Measurements from ENCODE around the gene PDE8A. TPM values are rescaled to one million over a fixed set of nuclear protein-coding genes. Genes with fewer than 3 reads are reported as not detected.

PDE8A gene
- total and polyA plus RNA-seq, 2 of the 13 experiments (the other 11 are each of a cell fraction or from before 2014, with no cell fraction given) = 26.3 to 48.5 TPM

GRCh38 chr15:84981054-84981710 is 474 bp upstream of the PDE8A start (continued):
- TF ChIP-seq PHF5A (CRISPR knock-in tag; IDR thresholded peaks at IDR 0.05; ENCODE audit: low read depth, unreplicated experiment) (peak; percentile 48), ZNF619 (CRISPR knock-in tag; IDR thresholded peaks at IDR 0.05) (no peak), SMAD3 (CRISPR knock-in tag; IDR thresholded peaks at IDR 0.05) (peak; percentile 74; the same call in 1 of the 2 replicates), ZBTB39 (CRISPR knock-in tag; IDR thresholded peaks at IDR 0.05) (peak; percentile 54; the same call in 1 of the 2 replicates), ZNF691 (CRISPR knock-in tag; IDR thresholded peaks at IDR 0.05; ENCODE audit: borderline replicate concordance, low read depth) (no peak), ZSCAN29 (CRISPR knock-in tag; conservative IDR thresholded peaks at IDR 0.05) (no peak), ZNF460 (CRISPR knock-in tag; IDR thresholded peaks at IDR 0.05; ENCODE audit: borderline replicate concordance) (0 out of 2 replicates have a peak, but pooled peaks have one; percentile 23), HNRNPLL (IDR thresholded peaks at IDR 0.05; ENCODE audit: low read depth, low read length, poor library complexity, severe bottlenecking) (peak; percentile 79), NFIB (CRISPR knock-in tag; IDR thresholded peaks at IDR 0.05; ENCODE audit: borderline replicate concordance) (no peak), POGZ (CRISPR knock-in tag; IDR thresholded peaks at IDR 0.05) (peak; percentile 90), THAP8 (CRISPR knock-in tag; IDR thresholded peaks at IDR 0.05; ENCODE audit: borderline replicate concordance) (0 out of 2 replicates have a peak, but pooled peaks have one; percentile 63), PHB2 (IDR thresholded peaks at IDR 0.05; ENCODE audit: partially characterized antibody) (no peak), ISX (CRISPR knock-in tag; conservative IDR thresholded peaks at IDR 0.05) (no peak), NRL (CRISPR knock-in tag; IDR thresholded peaks at IDR 0.05; ENCODE audit: borderline replicate concordance) (peak; percentile 48; the same call in 1 of the 2 replicates), HDAC1 (CRISPR knock-in tag; IDR thresholded peaks at IDR 0.05) (peak; percentile 78), THYN1 (CRISPR knock-in tag; IDR thresholded peaks at IDR 0.05; ENCODE audit: borderline replicate concordance, low read depth) (no peak), FOXC1 (CRISPR knock-in tag; IDR thresholded peaks at IDR 0.05; ENCODE audit: borderline replicate concordance) (peak; percentile 55; the same call in 1 of the 2 replicates), ZNF138 (CRISPR knock-in tag; IDR thresholded peaks at IDR 0.05; ENCODE audit: low read depth) (no peak), MXD1 (CRISPR knock-in tag; IDR thresholded peaks at IDR 0.05) (peak; percentile 19; the same call in 1 of the 2 replicates), SMYD3 (CRISPR knock-in tag; IDR thresholded peaks at IDR 0.05) (no peak), MAFK (conservative IDR thresholded peaks at IDR 0.05 in 1 of 2, IDR thresholded peaks at IDR 0.05 in 1 of 2; ENCODE audit: low read length in 2 of 2) (no peak)
